ENCODE results near the gene LRMDA. TPM values are rescaled to one million over a fixed set of nuclear protein-coding genes. Genes with fewer than 3 reads are reported as not detected.

LRMDA gene
- total RNA-seq, 1 donor from 2014 or later: 4.5 TPM

DNA sequence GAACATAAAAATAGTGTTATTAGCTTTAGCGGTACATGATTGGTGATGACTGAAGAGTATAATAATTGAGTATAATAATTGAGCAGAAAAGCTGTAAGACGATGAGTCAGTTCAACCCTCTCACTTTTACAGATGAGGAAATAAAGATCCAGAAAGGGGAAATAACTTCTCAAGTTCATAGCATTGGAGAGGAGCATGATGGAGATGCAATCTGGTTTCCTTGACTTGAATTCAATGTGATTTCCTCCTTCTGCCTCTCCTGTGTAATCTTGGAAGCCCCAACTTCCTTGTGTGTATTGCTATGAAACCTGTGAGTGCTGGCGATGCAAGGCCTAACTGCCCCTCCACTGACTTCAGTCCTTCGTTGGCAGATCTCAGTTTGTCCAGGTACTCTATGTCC is 265.1 kb downstream of the LRMDA start:
- no peak for DNase-seq (ENCODE audit: low spot score)
- intact Hi-C loops (cut with DNase I): no loop called here

DNA sequence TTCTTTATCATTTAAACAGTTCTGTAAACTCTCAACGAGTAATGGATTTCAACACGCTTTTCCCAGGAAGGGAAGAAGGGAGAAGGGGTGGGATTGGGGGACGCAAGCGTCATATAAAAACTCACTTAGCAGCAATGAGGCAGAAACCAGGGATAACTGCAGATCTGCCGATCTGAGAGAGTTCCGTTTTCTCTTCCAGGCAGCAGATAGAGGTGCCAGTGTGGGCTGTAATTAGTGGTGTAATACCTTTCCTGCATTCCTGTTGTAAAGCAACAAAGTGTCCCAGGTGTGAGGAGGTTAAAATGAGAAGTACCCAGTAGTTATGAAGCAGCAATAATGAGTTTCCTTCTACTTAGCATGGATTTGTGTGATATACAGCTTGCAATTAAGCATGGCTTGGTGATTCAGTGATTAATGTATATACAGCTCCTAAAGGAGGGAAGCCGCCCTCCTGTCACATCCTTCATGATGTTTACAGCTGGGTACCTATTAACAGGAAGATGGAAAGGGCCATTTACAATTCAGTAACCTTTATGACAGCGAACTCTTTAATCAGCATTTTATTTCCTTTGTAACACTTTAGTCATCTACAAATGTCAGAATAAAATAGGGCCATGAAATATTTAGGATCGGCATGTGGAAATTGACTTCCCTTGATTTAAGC is 271.9 kb downstream of the LRMDA start:
- no peak for DNase-seq (ENCODE audit: low spot score)
- intact Hi-C loops (cut with DNase I): no loop called here

DNA sequence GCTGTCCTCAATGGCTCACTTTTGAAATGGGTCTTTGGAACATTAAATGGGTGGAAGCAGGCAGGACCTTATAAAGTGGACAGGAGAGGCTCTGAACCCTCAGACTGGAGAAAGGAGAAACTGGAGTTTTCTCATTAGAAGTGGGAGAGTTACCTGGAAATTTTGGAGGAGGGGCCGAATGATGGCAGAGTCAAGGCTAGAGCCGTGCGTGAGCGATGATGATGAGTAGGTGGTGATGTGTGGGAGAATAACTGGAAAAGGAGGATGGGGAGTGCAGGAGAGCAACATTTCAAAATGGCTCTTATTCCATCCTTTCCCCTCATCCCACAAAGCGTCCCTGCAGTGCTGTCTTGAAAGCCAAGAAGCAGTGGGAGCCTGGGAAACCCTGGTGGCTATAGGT is 274.0 kb downstream of the LRMDA start:
- intact Hi-C loops (cut with DNase I): no loop called here
- DNase-seq (ENCODE audit: low spot score): no peak

DNA sequence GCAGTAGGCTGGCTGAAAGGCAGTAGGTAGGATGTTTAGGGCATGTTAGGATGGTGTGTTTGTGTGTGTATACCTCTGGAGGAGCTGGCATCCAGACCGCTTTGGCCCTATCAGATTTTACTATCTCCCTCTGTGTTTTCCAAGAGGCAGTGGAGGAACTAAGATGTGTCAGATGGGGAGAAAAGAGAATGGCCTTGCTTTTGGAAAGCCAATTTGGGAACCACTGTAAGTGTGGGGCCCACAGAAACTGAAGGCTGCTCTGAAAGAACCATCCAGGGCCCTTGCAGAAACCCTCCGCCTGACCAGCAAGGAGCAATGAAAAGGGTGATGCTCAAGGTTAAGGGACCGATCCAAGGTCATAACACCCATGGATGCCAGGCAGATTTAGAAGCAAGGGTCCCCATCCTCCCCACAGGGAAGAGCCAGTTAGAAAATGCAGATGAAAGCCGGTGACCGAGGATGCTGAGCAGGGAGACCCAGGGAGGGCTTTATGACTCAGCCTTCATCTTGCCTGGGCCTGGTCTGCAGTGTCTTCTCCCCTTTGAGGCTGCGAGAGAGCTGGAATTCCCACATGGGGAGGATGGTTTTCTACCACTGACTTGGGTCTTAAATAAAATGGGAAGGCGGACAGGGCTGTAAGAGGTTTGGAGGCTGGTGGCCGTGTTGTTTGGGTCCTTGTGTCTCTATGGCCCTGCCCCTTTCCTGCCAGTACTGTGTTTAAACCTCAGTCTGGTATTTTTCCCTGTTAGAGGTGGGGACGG is 275.8 kb downstream of the LRMDA start:
- intact Hi-C loops (cut with DNase I): no loop called here
- no peak for DNase-seq (ENCODE audit: low spot score)

DNA sequence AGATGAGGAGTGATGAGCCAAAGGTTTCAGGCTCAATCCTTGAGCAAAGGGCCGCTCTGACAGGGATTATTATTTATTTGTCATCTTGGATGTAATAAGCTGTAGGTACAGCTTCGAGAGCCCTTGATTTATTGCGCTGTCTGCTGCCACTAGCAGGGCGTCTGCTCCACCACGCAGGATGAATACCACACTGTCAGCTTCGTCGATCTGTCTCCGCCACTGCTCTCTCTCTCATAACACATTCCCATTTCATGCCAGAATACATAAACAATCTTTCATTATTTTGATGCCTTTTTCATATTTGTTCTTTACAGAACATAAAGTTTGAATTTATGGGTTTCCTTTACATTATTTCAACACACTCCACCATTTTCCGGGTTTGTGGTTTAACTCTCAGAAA is 276.6 kb downstream of the LRMDA start:
- intact Hi-C loops (cut with DNase I): no loop called here

DNA sequence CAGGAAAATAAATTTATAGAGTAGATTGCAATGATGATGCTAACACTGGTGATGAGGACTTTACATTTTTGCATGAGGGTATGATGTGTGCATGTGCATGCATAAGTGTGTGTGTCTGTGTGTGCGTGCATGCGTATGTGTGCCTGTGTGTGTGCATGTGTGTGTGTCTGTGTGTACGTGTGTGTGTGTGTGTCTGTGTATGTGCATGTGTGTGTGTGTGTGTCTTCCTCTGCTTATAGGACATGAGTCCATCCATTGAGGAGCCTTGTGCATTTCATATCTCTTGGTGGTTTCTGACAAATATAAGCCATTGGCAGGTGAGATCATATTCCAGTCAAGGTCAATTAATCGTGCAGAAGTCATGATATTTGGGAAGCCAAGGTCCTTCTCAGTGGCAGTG is 277.8 kb downstream of the LRMDA start:
- DNase-seq (ENCODE audit: low spot score): no peak
- intact Hi-C loops (cut with DNase I): no loop called here

More for the DNA sequence above, 276.6 kb downstream of the LRMDA start:
- no peak for DNase-seq (ENCODE audit: low spot score)

DNA sequence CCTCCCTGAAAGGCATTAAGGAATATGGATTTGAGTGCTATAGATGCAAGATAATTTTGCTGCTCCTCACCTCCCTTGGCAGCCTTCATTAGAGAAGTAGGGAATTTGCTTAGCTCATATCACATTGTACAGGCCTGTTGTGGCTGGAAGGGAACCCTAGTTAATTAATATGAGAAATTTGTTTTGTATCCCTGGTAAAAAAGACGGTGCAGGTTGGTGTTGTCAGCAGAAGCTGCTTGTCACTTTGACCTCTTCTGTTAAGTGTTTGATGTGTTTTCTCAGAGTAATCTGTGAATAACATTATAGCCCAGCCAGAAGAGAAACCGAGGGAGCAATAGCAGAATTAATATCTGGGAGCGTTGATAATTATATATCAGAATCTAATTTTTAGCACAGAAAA is 278.4 kb downstream of the LRMDA start:
- intact Hi-C loops (cut with DNase I): no loop called here
- DNase-seq (ENCODE audit: low spot score): no peak

DNA sequence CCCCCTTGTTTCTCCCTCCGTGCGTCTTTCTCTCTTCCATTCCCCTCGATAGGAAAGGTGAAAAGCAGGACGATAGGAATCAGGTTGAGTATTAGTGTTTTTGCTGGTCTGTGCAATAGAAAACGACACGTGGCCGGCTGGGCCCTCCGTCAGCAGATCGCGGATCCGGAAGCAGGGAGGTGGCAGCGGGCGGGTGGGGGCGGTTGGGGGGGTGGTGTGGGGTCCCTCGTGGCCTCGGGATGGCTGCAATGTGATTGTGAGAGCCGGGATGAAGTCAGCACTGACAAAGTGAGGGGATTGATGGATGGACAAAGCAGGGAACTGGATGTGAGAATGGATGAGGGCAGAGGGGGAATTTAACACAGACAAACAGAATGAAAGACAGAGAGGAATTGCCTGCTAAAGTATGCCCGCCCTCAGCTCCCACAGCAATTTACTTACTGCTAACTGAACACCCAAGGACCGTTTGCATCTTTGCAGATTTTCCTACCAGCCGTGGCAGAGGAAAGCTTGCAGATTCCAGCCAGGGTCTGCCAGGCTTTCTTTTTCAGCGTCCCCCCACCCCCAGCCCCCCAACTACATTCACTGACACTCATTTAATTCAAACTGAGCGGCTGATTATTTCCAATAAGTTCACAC is 280.9 kb downstream of the LRMDA start:
- no peak for DNase-seq (ENCODE audit: low spot score)
- intact Hi-C loops (cut with DNase I): no loop called here

DNA sequence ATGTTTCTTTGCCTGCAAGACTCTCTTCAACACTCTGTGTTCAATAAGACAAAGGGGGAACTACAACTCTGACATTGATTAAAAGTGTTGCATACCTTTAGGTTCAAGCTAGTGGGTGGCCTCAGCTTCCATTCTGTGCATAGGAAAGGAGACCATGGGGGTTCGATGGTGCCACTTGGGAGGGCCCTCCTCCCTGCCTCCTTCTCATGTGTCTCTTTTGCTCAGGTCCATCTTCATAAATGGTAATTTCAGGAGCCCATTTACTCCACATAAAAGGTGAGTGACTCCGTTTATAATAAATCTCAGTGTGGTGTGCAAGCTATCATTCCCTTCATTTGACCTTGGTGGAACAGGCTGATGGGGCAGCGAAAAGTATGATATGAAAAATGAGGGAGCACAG is 285.1 kb downstream of the LRMDA start:
- intact Hi-C loops (cut with DNase I): no loop called here
- no peak for DNase-seq (ENCODE audit: low spot score)

DNA sequence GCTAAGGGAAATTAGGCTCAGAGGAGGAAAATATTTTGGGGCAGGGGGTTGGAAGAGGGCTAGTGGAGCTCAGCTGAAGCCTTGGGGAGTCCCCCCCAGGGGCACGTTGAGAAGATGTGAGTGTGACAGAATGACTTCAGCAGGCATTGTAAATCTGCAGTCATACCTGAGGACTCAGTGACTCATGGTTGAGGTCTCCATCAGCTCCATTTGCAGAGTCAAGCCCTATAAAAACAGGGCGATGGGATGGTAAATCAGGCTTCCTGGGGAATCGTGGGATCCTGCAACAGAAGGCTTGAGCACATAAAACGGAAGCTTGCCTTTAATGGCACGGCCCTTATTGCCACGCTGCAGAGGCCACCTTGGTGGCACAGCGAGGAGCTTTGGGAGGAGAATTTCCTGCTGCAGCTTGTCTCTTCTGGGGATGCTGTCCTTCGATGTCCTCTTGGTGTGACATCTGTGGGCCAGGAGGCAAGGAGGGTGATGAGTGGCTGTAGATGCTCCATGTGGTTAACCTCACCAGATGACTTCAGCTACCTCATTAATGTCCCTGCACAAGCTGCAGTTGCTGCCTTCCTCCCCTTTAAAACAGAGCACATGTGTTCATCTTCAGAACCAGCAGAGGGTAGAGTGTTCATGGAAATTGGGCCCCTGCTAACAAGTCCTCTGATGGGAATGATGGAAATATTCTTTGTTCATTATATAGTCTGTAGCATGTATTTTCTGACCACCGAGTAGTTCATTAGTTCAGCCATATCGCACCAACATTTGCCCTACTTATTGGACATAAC is 285.9 kb downstream of the LRMDA start:
- DNase-seq (ENCODE audit: low spot score): no peak
- intact Hi-C loops (cut with DNase I): no loop called here

DNA sequence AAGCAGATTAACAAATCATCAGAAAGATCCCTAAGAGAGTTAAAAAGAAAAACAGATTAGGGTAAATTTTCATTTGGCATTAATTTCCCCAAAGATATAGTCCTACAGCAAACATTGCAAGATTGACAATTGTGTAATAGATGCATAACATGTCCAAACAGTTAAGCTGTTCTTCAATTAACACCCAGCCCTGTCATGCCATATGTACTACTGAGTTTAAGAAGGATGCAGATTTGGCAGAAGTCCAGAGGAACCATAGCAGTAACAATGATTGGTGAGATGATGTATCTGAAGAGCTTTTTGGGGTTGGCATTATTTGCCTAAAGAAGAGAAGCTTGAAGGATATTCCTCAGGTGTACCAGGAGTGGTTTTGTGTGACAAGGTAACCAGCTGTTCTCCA is 287.6 kb downstream of the LRMDA start:
- no peak for DNase-seq (ENCODE audit: low spot score)
- intact Hi-C loops (cut with DNase I): no loop called here

DNA sequence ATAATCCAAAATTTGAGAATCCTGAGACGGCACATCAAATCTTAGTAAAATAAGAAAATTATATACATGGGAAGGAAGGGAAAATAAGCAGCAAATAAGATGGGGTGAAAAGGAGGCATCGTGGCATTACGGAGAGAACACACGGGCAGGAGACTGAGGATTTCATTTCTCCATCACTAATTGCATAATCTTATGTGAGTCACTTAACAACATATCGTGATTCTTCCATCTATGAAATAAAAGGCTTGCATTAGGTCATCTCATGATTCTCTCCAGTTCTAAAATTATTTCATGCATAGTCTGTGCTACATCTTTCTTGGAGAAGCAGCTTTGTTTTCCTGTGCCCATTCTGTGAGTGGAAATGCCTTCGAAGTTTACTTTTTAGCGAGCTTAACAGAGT is 288.7 kb downstream of the LRMDA start:
- DNase-seq (ENCODE audit: low spot score): no peak
- intact Hi-C loops (cut with DNase I): no loop called here

DNA sequence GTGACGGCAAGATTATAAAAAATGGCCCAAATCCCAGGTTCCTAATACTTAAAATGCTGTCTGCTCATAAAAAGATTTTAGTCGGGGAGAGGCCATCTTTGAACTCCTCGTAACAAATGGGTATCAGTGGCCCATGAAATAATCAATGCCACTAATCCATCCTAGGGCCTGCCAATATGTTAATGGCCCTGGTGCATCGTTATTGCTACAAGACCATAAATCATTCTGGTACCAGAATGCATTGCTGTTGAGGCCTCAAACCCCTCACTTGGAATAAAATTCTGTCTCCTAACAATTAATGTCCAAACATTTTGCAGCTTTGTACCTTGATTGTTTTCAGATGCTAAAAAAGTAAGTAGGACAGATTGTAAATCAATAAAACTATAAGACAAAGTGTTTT is 290.6 kb downstream of the LRMDA start:
- intact Hi-C loops (cut with DNase I): no loop called here
- no peak for DNase-seq (ENCODE audit: low spot score)

DNA sequence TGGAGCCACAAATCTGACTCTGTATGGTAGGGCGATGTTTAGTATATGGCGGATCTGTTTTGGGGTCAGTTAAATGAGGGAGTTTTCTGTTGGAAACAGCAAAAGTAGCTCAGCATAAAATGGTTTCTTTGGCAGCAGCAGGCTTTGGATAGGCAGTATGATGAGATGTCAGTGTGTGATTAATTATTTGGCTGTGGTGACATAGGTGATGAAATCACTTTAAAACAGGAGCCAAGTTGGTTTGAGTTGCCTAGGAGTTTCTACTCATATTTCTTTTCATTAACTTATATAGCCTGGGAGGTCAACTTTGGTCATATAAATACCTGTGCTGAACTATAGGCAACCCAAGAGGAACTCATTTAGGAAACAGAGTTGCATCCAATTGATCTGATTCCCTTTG is 291.2 kb downstream of the LRMDA start:
- DNase-seq (ENCODE audit: low spot score): no peak
- intact Hi-C loops (cut with DNase I): no loop called here

DNA sequence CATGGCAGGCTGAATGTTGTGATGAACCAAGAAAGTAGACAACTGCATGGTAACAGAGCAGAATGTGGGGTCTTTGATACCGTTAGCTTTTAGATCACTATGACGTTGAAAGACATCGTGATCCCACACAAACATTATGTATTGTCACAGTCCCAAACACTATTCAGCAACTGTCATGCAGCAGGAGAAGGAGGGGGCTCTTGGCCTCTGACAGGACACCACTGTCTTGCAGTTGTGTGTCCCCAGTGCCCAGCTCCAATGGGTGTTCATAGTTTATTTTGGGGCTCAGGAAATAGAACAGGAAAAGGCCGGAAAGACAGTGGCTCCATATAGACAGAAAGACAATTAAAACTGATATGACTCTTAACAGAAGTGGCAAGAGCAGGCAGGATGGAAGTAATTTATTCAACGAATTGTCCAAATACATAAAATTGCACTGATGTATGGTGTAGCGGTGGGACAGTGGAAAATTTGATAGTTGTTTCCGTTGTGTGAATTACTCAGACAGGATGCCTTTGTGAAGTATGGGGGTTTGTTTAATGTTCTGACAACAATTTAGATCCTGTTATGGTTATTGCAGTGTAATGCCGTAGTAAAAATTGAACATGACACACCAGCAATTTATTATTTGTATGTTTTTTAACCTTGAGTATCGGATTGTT is 292.0 kb downstream of the LRMDA start:
- intact Hi-C loops (cut with DNase I): no loop called here
- DNase-seq (ENCODE audit: low spot score): no peak

DNA sequence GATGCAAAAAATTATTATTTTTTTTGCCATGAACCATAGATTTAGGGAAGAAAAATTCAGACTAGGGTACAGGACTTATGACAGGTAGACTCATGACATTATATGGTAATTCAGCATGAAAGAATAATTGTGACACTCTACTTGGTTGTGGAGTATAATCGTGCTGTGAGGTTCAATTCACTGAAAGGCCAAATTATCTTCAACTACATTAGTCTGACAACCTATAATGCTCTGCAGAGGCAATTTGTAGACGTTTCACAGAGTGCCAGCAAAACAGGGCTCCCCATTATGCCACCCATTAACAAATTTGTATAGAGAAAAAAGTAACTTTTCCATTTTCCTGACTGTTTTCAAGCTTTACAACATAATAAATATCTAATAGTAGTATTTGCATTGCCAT is 292.6 kb downstream of the LRMDA start:
- no peak for DNase-seq (ENCODE audit: low spot score)
- intact Hi-C loops (cut with DNase I): no loop called here

DNA sequence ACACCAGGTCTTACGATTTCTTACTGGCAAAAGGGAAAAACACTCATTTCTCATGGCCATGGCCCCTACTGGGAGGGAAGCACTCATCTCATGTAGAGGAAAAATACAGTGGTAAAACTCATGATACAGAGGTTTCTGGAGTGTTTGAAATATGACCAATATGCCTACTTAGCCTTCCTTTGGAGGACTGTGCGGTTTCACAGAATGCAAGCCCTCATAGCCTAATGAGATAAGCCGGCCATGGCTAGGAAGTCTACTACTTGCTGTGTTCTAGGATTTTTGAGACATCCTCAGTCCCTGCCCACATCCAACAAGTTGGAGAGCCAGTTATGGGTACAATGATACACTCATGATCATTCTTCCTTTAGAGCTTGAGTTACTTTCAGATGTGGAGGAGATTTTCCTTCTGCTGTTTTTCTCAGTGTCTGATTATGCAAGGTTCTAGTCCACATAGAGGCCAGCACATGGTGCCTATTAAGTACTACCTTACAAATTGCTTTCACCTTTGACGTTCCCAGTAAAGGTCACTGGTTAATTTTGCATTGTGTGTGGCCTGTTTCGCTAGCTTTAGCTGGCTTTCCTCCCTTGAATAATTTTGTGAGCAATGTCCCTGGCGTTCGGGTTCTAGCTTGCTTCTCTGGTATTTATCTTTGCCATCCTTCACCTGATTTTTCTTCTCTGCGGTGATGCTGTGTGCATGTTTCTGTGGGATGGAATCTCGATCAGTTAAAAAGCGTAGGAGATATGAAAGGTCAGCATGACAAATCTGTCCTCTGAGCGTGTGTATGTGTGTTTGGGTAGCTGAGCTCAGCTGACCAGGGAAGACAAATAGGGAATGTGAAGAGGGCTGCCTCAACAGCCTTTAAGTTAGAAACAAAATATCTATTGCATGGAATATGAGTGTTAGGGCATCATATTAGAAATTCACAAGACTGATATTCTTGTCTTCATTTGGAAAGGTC is 295.4 kb downstream of the LRMDA start:
- intact Hi-C loops (cut with DNase I): no loop called here
- no peak for DNase-seq (ENCODE audit: low spot score)

DNA sequence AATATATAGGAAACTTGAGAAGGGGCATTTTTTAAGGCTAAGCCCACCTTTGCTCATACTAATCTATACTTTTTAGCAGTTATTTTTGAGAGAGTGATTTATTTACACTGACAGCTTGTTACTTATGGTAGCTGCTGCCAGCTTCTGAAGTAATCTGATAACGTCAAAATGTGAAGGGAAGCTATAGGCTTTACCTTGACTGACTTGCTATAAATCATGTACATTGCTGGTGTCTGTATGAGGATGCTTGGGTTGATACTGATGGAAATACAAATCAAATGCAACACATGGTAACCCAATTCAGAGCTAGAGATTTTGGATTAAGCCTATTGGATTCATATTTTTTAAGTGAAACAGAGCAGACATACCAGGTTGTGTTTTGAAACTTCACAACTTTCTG is 299.4 kb downstream of the LRMDA start:
- intact Hi-C loops (cut with DNase I): no loop called here
- DNase-seq (ENCODE audit: low spot score): no peak
